Keratinocyte (primary cell): Measurements from ENCODE around the gene ARID3C.

ENCODE experiments used
- EZH2 ChIP-seq: IDR thresholded peaks from one replicate; pipeline ENCODE4 v1.6.1; 2012; ENCODE audit warnings: inconsistent platforms, mild to moderate bottlenecking, low read length, moderate library complexity
- TF ChIP-seq, protein P1 (sequence below), 3 experiments: IDR thresholded peaks in 1 of 3; conservative IDR thresholded peaks in 1 of 3; optimal IDR thresholded peaks in 1 of 3; 2 replicates in 2 of 3; 3 replicates in 1 of 3; pipeline versions ENCODE3 to v1.5.1; 2011; ENCODE audit warnings: low read length in 3 of 3, mild to moderate bottlenecking in 3 of 3, moderate library complexity in 2 of 3, control low read depth in 1 of 3, inconsistent platforms in 1 of 3; ENCODE audit not compliant: insufficient read depth in 2 of 3; ENCODE audit errors: extremely low read depth in 1 of 3

DNA sequence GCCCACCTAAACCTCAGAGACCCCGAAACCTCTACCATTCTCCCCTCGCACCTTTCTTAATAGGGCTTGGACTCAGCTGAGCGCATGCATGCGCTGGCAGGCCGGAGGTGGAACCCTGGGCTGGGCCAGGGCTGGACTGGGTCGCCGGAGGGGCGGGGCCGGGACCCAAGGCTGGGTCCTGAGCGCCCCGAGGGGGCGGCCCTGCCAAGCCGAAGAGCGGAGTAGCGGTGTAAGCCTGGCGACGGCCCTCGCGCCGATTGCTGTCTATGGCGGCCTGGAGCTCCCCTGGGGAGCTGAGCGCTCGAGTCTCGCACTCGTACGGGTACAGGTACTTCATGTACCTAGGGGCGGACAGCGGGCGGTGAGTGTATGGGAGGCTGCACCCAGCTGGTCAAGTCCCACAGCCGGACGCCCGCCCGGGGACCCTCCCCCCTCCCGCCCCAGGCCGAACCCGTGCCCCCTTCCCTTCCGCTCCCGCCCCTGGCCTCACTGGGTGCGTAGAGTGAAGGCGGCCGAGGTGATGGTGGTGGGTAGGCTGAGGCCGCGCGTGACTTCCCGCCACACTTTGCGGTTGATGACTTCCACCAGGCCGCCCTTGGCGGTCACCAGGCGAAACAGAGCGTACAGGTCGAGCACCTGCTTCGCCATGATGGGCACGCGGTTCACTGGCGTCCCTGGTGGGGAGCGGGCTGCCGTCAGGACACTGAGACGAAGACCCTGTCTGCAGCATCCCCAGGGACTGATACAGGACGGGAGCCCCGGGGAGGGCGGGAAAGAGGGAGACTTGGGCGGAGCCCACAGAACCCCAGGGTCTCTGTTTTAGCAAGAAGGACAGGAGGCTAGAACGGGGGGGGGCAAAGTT, 5.3 kb downstream of the ARID3C start:
- TF ChIP-seq, protein P1, sequence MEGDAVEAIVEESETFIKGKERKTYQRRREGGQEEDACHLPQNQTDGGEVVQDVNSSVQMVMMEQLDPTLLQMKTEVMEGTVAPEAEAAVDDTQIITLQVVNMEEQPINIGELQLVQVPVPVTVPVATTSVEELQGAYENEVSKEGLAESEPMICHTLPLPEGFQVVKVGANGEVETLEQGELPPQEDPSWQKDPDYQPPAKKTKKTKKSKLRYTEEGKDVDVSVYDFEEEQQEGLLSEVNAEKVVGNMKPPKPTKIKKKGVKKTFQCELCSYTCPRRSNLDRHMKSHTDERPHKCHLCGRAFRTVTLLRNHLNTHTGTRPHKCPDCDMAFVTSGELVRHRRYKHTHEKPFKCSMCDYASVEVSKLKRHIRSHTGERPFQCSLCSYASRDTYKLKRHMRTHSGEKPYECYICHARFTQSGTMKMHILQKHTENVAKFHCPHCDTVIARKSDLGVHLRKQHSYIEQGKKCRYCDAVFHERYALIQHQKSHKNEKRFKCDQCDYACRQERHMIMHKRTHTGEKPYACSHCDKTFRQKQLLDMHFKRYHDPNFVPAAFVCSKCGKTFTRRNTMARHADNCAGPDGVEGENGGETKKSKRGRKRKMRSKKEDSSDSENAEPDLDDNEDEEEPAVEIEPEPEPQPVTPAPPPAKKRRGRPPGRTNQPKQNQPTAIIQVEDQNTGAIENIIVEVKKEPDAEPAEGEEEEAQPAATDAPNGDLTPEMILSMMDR (optimal IDR thresholded peaks at IDR 0.05 in 1 of 3, IDR thresholded peaks at IDR 0.05 in 1 of 3, conservative IDR thresholded peaks at IDR 0.05 in 1 of 3; ENCODE audit: extremely low read depth in 1 of 3, insufficient read depth in 2 of 3, low read length in 3 of 3), result no peak
- TF ChIP-seq EZH2, result no peak
